Sigmoid colon (tissue), 7 donors: ENCODE results near the gene PRKAG2. TPM values are rescaled to one million over a fixed set of nuclear protein-coding genes. Genes with fewer than 3 reads are reported as not detected.
A peak's percentile ranks its signal among the peaks of the same experiment; 100 is the strongest.

ENCODE experiments used
- DNase-seq: peaks from one replicate; pipeline ENCODE4 v3.0.0-alpha.2; 2019
- H3K27ac ChIP-seq, 4 donors: fragments of 200-600 bp; sonication (generic); one replicate each; pipeline ENCODE4 v1.5.1; 2016 to 2019; ENCODE audit warnings: mild to moderate bottlenecking in 1 of 4
- H3K27me3 ChIP-seq, 3 donors: fragments of 200-600 bp; sonication (generic); one replicate each; pipeline ENCODE4 v1.5.1; 2019; ENCODE audit warnings: mild to moderate bottlenecking in 1 of 3
- H3K36me3 ChIP-seq, 4 donors: fragments of 200-600 bp; sonication (generic); one replicate each; pipeline ENCODE4 v1.5.1; 2016 to 2019
- H3K4me1 ChIP-seq, 4 donors: fragments of 200-600 bp; sonication (generic); one replicate each; pipeline ENCODE4 v1.5.1; 2017 to 2019
- H3K4me3 ChIP-seq, 4 donors: fragments of 200-600 bp; sonication (generic); one replicate each; pipeline ENCODE4 v1.5.1; 2017 to 2019; ENCODE audit warnings: mild to moderate bottlenecking in 2 of 4, moderate library complexity in 1 of 4
- H3K9me3 ChIP-seq, 4 donors: fragments of 200-600 bp in 3 of 4; sonication (generic) in 3 of 4; one replicate each; pipeline versions ENCODE4 v1.5.1 to v1.6.1; 2013 to 2019
- EP300 ChIP-seq, 4 donors: sonication (generic); formaldehyde crosslinking; IDR thresholded peaks; one replicate each; pipeline ENCODE4 v1.6.1; 2017; ENCODE audit warnings: antibody characterized with exemption in 4 of 4
- POLR2A ChIP-seq, 2 donors: fragments of 450-650 bp; IDR thresholded peaks; one replicate each; pipeline ENCODE4 v1.6.1; 2016; ENCODE audit warnings: antibody characterized with exemption in 2 of 2, mild to moderate bottlenecking in 2 of 2, moderate library complexity in 2 of 2
- POLR2AphosphoS5 ChIP-seq, 4 donors: sonication (generic); formaldehyde crosslinking; IDR thresholded peaks; one replicate each; pipeline ENCODE4 v1.6.1; 2017; ENCODE audit warnings: antibody characterized with exemption in 4 of 4
- WGBS, 2 donors: extraction: QIAGEN DNeasy Blood & Tissue Kit; methylation state at CpG; one replicate each; pipeline ENCODE4 v1.1.7; 2013; 5-methylcytosine and 5-hydroxymethylcytosine counted together
- intact Hi-C: fragments of 100-400 bp; cut with DNase I; formaldehyde crosslinking; loops from one replicate; pipeline ENCODE4 v1.15.1; 2023
- polyA plus RNA-seq, 3 donors: library from polyadenylated mRNA; stranded (reverse); fragments of 200-250 nt; gene quantifications; one replicate each; pipeline ENCODE4 v1.2.3, GENCODE V29; 2013
- total RNA-seq, 4 donors: library from RNA; depleted of rRNA; stranded (reverse); fragments of >200 nt; gene quantifications; one replicate each; pipeline ENCODE4 v1.1.0, GENCODE V29; 2016
- TF ChIP-seq, protein P1 (sequence below), 4 experiments: fragments of 450-650 bp in 3 of 4; fragments of 200-600 bp in 1 of 4; IDR thresholded peaks; one replicate each; pipeline ENCODE4 v1.5.1; 2016 to 2019; ENCODE audit warnings: antibody characterized with exemption in 4 of 4, mild to moderate bottlenecking in 3 of 4, moderate library complexity in 2 of 4
- donor health status: healthy with polysubstance abuse.
- donor health status: Bipolar disorder and iron deficiency.
- donor health status: healthy.

Gene PRKAG2
- total and polyA plus RNA-seq, 7 donors, result 19.2 to 51.2 (median 37.1) TPM

DNA sequence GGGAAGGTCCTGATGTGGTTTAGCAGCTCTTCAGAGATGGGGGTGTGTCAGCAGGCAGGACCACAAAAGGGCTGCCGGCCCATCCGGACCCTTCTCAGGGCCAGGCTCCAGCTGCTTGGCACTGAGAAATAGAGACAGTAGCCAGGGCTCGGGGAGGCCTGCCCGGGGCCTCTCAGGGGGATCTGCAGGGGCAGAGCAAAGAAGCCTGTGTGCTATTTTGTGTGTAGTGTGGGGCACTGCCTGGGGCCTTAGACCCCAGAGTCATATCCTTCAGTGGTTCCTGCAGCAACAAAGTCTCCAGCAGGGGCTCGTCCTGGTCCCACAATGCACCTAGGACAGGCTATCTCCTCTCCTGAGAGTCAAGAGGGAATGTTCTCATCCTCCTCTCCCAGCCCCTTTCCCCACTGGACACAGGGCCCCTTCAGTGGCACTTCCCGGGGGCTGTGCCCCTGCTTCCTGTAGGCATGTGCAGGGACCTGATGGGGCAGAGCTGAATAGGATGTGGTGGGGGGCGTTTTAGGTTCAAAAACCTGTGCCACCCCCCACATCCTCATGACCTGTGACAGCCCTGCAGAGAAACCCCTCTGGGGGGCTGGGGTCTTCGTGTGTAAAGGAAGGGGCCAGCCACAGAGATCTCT is 197.7 kb downstream of the PRKAG2 start:
- TF ChIP-seq, protein P1, sequence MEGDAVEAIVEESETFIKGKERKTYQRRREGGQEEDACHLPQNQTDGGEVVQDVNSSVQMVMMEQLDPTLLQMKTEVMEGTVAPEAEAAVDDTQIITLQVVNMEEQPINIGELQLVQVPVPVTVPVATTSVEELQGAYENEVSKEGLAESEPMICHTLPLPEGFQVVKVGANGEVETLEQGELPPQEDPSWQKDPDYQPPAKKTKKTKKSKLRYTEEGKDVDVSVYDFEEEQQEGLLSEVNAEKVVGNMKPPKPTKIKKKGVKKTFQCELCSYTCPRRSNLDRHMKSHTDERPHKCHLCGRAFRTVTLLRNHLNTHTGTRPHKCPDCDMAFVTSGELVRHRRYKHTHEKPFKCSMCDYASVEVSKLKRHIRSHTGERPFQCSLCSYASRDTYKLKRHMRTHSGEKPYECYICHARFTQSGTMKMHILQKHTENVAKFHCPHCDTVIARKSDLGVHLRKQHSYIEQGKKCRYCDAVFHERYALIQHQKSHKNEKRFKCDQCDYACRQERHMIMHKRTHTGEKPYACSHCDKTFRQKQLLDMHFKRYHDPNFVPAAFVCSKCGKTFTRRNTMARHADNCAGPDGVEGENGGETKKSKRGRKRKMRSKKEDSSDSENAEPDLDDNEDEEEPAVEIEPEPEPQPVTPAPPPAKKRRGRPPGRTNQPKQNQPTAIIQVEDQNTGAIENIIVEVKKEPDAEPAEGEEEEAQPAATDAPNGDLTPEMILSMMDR (IDR thresholded peaks at IDR 0.05), result no peak
- TF ChIP-seq EP300 (IDR thresholded peaks at IDR 0.05), result no peak
- no peak for TF ChIP-seq POLR2A (IDR thresholded peaks at IDR 0.05)
- TF ChIP-seq POLR2AphosphoS5 (IDR thresholded peaks at IDR 0.05), result no peak
- Histone ChIP-seq H3K4me1 (peaks cover 0 to 23% (median 7%) of the 10 kb centered on the region in 4 donors), H3K36me3 (no peaks in the 10 kb centered on the region), H3K9me3 (no peaks in the 10 kb centered on the region), H3K27ac (peak overlapping the region in 2 of 4 donors; percentile 68 to 73), H3K4me3 (no peak overlapping the region), H3K27me3 (no peaks in the 10 kb centered on the region)
- DNase-seq, result peak; percentile 29
- intact Hi-C loops, result no loop called here
- WGBS, 2 donors, result 42 to 72% methylated on average over 8 of the region's 8 CpGs

GRCh38 chr7:151678227-151678604 is 198.7 kb downstream of the PRKAG2 start:
- no peaks in the 10 kb centered on the region for H3K36me3 ChIP-seq
- 93 to 96% methylated on average over 6 of the region's 6 CpGs for WGBS, 2 donors
- H3K27me3 ChIP-seq, result no peaks in the 10 kb centered on the region
- peaks cover 0 to 23% (median 7%) of the 10 kb centered on the region in 4 donors for H3K4me1 ChIP-seq
- TF ChIP-seq POLR2AphosphoS5 (IDR thresholded peaks at IDR 0.05) (no peak), POLR2A (IDR thresholded peaks at IDR 0.05) (no peak), EP300 (IDR thresholded peaks at IDR 0.05) (no peak)
- TF ChIP-seq, protein P1 (IDR thresholded peaks at IDR 0.05), result no peak
- no peak overlapping the region for H3K4me3 ChIP-seq
- no peak for DNase-seq
- intact Hi-C loops, result no loop called here
- no peak overlapping the region for H3K27ac ChIP-seq
- H3K9me3 ChIP-seq, result no peaks in the 10 kb centered on the region

- no peak overlapping the region for H3K27ac ChIP-seq
- H3K27me3 ChIP-seq, result no peaks in the 10 kb centered on the region
- DNase-seq, result no peak
- no peak overlapping the region for H3K4me3 ChIP-seq
- H3K4me1 ChIP-seq, result peaks cover 0 to 23% (median 7%) of the 10 kb centered on the region in 4 donors
- WGBS, 2 donors, result 62 to 76% methylated on average over 14 of the region's 14 CpGs
- intact Hi-C loops, result no loop called here
- TF ChIP-seq EP300 (IDR thresholded peaks at IDR 0.05) (no peak), POLR2AphosphoS5 (IDR thresholded peaks at IDR 0.05) (no peak), POLR2A (IDR thresholded peaks at IDR 0.05) (no peak)
- TF ChIP-seq, protein P1 (IDR thresholded peaks at IDR 0.05), result no peak
- no peaks in the 10 kb centered on the region for H3K9me3 ChIP-seq
- no peaks in the 10 kb centered on the region for H3K36me3 ChIP-seq
Observed at GRCh38 chr7:151677581-151678226, 199.2 kb downstream of the PRKAG2 start.

DNA sequence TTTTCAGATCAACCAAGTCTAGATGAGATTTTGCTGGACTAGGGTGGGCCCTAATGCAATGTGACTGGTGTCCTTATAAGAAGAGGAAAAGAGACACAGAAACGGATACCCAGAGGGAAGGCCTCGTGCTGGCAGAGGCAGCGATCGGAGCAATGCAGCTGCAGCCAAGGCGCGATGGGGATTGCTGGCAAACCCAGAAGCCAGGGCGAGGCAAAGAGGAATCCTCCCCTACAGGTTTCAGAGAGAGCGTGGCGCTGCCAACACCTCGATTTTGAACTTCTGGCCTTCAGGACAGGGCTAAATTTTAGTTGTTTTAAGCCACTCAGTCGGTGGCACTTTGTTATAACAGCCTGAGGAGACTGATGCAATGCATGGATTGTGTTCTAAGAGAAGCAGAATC is 200.2 kb downstream of the PRKAG2 start:
- Histone ChIP-seq H3K9me3 (no peaks in the 10 kb centered on the region), H3K27ac (no peak overlapping the region), H3K4me3 (no peak overlapping the region), H3K36me3 (no peaks in the 10 kb centered on the region), H3K27me3 (no peaks in the 10 kb centered on the region), H3K4me1 (peaks cover 0 to 23% (median 8%) of the 10 kb centered on the region in 4 donors)
- TF ChIP-seq EP300 (IDR thresholded peaks at IDR 0.05), result no peak
- TF ChIP-seq POLR2AphosphoS5 (IDR thresholded peaks at IDR 0.05), result no peak
- TF ChIP-seq, protein P1 (IDR thresholded peaks at IDR 0.05), result no peak
- no peak for TF ChIP-seq POLR2A (IDR thresholded peaks at IDR 0.05)
- DNase-seq, result no peak
- intact Hi-C loops, result no loop called here
- WGBS, 2 donors, result 87 to 88% methylated on average over 11 of the region's 11 CpGs
